ENCODE results near the gene GCC2. TPM values are rescaled to one million over a fixed set of nuclear protein-coding genes. Genes with fewer than 3 reads are reported as not detected.

The GCC2 gene
- total and polyA plus RNA-seq, 2 of the 8 experiments (the other 6 are each of a cell fraction or from before 2014, with no cell fraction given), result 4.6 to 54.9 TPM

DNA sequence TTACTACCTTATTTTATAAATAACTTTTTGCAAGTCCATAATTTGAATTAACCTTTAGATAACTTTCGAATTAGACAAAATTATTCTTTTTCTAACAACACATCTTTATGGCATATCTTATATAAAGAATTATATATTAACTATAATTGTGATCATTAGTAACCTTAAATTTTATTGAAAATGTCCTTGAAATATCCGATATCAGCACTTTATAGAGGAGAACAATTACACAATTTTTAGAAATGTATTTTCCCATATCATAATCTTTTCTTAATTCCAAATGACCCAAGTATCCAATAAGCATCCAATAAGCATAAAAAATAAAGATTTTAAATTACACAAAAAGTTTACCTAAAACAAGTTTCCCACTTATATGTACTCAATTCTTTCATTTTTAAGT, 7.3 kb upstream of the GCC2 start:
- H3K14ac ChIP-seq (ENCODE audit: insufficient read length), result no peak overlapping the region
- no peaks in the 10 kb centered on the region for H3K79me1 ChIP-seq (ENCODE audit: low read depth, low read length)
- no peak overlapping the region for H2BK12ac ChIP-seq (ENCODE audit: low read depth, low read length)
- no peak overlapping the region for H4K91ac ChIP-seq (replicated peaks; ENCODE audit: insufficient read length, low read length)
- CTCF ChIA-PET (ENCODE audit: partially characterized antibody), result no interaction called here
- no peak overlapping the region for H4K5ac ChIP-seq (ENCODE audit: insufficient read length, low read depth, low read length)
- H2BK20ac ChIP-seq (ENCODE audit: low read length), result no peak overlapping the region
- TF ChIP-seq TBP (IDR thresholded peaks at IDR 0.05; ENCODE audit: low read depth, low read length) (no peak), KDM5A (IDR thresholded peaks at IDR 0.05; ENCODE audit: low read length) (no peak)
- no peak overlapping the region for H2AFZ ChIP-seq (ENCODE audit: low read length)
- no peak overlapping the region for H2BK5ac ChIP-seq (ENCODE audit: low read depth, low read length)
- DNase-seq (ENCODE audit: low read depth in 1 of 2, low spot score in 2 of 2) (no peak), FAIRE-seq (no peak)
- no peak overlapping the region for H3K9ac ChIP-seq (replicated peaks in 1 of 4; ENCODE audit: extremely low read depth in 1 of 4, low read depth in 3 of 4, low read length in 3 of 4)
- no peaks in the 10 kb centered on the region for H3K23me2 ChIP-seq (ENCODE audit: low read depth, low read length)
- H4K8ac ChIP-seq (ENCODE audit: extremely low read depth, insufficient read depth, low read length), result no peak overlapping the region
- H3K4me3 ChIP-seq (ENCODE audit: extremely low read depth in 1 of 4, insufficient read depth in 2 of 4, low read depth in 3 of 4, low read length in 4 of 4), result no peak overlapping the region
- no peaks in the 10 kb centered on the region for H3K9me3 ChIP-seq (ENCODE audit: insufficient read depth in 2 of 2, low read depth in 1 of 2, low read length in 1 of 2)
- no peak overlapping the region for H3K4ac ChIP-seq (replicated peaks; ENCODE audit: insufficient read length, low read depth, low read length)
- H3K79me2 ChIP-seq (ENCODE audit: control insufficient read depth in 1 of 2, insufficient read depth in 2 of 2, low read length in 2 of 2), result no peaks in the 10 kb centered on the region
- no peak overlapping the region for H2BK120ac ChIP-seq (replicated peaks; ENCODE audit: low read depth, low read length)
- no peak overlapping the region for H3K56ac ChIP-seq (replicated peaks; ENCODE audit: insufficient read length, low read depth, low read length)
- POLR2A ChIA-PET (ENCODE audit: partially characterized antibody), result interaction anchor here (0.6 kb wide), 1 partner anchor 65 kb away, joined by 3 read pairs; no protein-coding TSS in a partner anchor
- no peak overlapping the region for H3K23ac ChIP-seq (ENCODE audit: insufficient read length)
- no peaks in the 10 kb centered on the region for H3K27me3 ChIP-seq (replicated peaks in 1 of 4; ENCODE audit: control insufficient read depth in 3 of 4, extremely low read depth in 1 of 4, insufficient read depth in 3 of 4, low read length in 3 of 4)
- H3K27ac ChIP-seq (ENCODE audit: low read depth, low read length), result no peak overlapping the region
- no peaks in the 10 kb centered on the region for H3K4me1 ChIP-seq (replicated peaks in 1 of 4; ENCODE audit: control insufficient read depth in 3 of 4, insufficient read depth in 4 of 4, low read length in 3 of 4)
- H3K18ac ChIP-seq (ENCODE audit: extremely low read depth, low read length), result no peak overlapping the region
- no peaks in the 10 kb centered on the region for H3K36me3 ChIP-seq (ENCODE audit: control insufficient read depth in 2 of 4, insufficient read depth in 4 of 4, low read length in 3 of 4)
- no peak overlapping the region for H2AK5ac ChIP-seq (ENCODE audit: low read depth, low read length)
- H2BK15ac ChIP-seq (ENCODE audit: low read length), result no peak overlapping the region
- 86% methylated on average over 2 of the region's 2 CpGs; no CpG with 5 or more reads in 1 of the 2 experiments for WGBS, 2 experiments (ENCODE audit: extremely low coverage in 1 of 2, insufficient coverage in 1 of 2, insufficient read length in 1 of 2, insufficient replicate concordance in 2 of 2, low coverage in 1 of 2, low lambda C conversion rate in 2 of 2, missing lambda C conversion rate in 1 of 2)
- H4K20me1 ChIP-seq (replicated peaks in 1 of 2; ENCODE audit: control insufficient read depth in 1 of 2, insufficient read depth in 2 of 2, low read length in 2 of 2), result no peaks in the 10 kb centered on the region
- no peak overlapping the region for H3K4me2 ChIP-seq (ENCODE audit: insufficient read depth in 1 of 2, low read depth in 2 of 2, low read length in 2 of 2)
